CD8-positive, alpha-beta memory T cell (primary cell): ENCODE measurements around the gene EPHA1. TPM values are rescaled to one million over a fixed set of nuclear protein-coding genes. Genes with fewer than 3 reads are reported as not detected.
A peak's percentile ranks its signal among the peaks of the same experiment; 100 is the strongest.
"Not testable (repeated sequence)": the region's sequence is repeated elsewhere in the genome, so short reads cannot be mapped to it uniquely, and the experiment has no call there.

Experiments
- CTCF ChIA-PET: fragments of 350-600 bp; sonication (Branson Sonifier 250); formaldehyde crosslinking; loops from one replicate; lab custom pipeline; 2021; ENCODE audit warnings: antibody characterized with exemption; lab: Charles Lee
- POLR2A ChIA-PET: fragments of 350-600 bp; sonication (Branson Sonifier 250); formaldehyde crosslinking; loops from one replicate; lab custom pipeline; 2021; ENCODE audit warnings: antibody characterized with exemption; lab: Charles Lee
- DNase-seq, 5 donors: peaks; one replicate each; pipeline versions ENCODE4 v3.0.0 to v3.0.0-alpha.2; 2020 to 2022; ENCODE audit warnings: mixed read lengths in 1 of 5
- H3K27ac ChIP-seq: one replicate; pipeline ENCODE4 v1.7.0; 2013; ENCODE audit warnings: low read depth, mild to moderate bottlenecking, low read length, moderate library complexity
- H3K27me3 ChIP-seq: 2 replicates; pipeline ENCODE4 v1.7.0; 2013; ENCODE audit warnings: low read length, mild to moderate bottlenecking; ENCODE audit not compliant: insufficient read depth, poor library complexity, severe bottlenecking
- H3K36me3 ChIP-seq: 2 replicates; pipeline ENCODE4 v1.7.0; 2013; ENCODE audit warnings: mild to moderate bottlenecking, low read length, moderate library complexity; ENCODE audit not compliant: insufficient read depth
- H3K4me1 ChIP-seq: 2 replicates; pipeline ENCODE4 v1.7.0; 2013; ENCODE audit warnings: mild to moderate bottlenecking, low read length, moderate library complexity; ENCODE audit not compliant: insufficient read depth
- H3K4me3 ChIP-seq: 2 replicates; pipeline ENCODE4 v1.7.0; 2013; ENCODE audit warnings: mild to moderate bottlenecking, low read length
- H3K9me3 ChIP-seq: 2 replicates; pipeline ENCODE4 v1.7.0; 2013; ENCODE audit warnings: mild to moderate bottlenecking, low read length
- H3K27ac Mint-ChIP-seq, 8 donors: one replicate each; pipeline ENCODE4 v1.8.0; 2020 to 2021; ENCODE audit warnings: mixed read lengths in 8 of 8, mild to moderate bottlenecking in 6 of 8, inconsistent platforms in 3 of 8, moderate library complexity in 3 of 8
- H3K27me3 Mint-ChIP-seq, 2 donors: one replicate each; pipeline ENCODE4 v1.8.0; 2020 to 2021; ENCODE audit warnings: mixed read lengths in 2 of 2, mild to moderate bottlenecking in 1 of 2, moderate library complexity in 1 of 2
- H3K36me3 Mint-ChIP-seq, 3 donors: one replicate each; pipeline ENCODE4 v1.8.0; 2020 to 2021; ENCODE audit warnings: mixed read lengths in 3 of 3, inconsistent platforms in 1 of 3, mild to moderate bottlenecking in 1 of 3
- H3K4me1 Mint-ChIP-seq, 3 donors: one replicate each; pipeline ENCODE4 v1.8.0; 2020 to 2021; ENCODE audit warnings: mixed read lengths in 3 of 3, inconsistent platforms in 1 of 3, mild to moderate bottlenecking in 1 of 3
- H3K4me3 Mint-ChIP-seq, 7 donors: one replicate each; pipeline ENCODE4 v1.8.0; 2020 to 2021; ENCODE audit warnings: mixed read lengths in 7 of 7, mild to moderate bottlenecking in 6 of 7, moderate library complexity in 4 of 7, inconsistent platforms in 2 of 7
- H3K9me3 Mint-ChIP-seq, 5 donors: one replicate each; pipeline ENCODE4 v1.8.0; 2020 to 2022; ENCODE audit warnings: mixed read lengths in 5 of 5, mild to moderate bottlenecking in 3 of 5, moderate library complexity in 2 of 5, inconsistent platforms in 1 of 5
- polyA plus RNA-seq: library from polyadenylated mRNA; unstranded; fragments of 300-500 nt; fragmentation: Illumina TruSeq; gene quantifications from one replicate; pipeline ENCODE4 v1.2.3, GENCODE V29; 2021
- total RNA-seq, 2 experiments: library from RNA; stranded (reverse); gene quantifications; one replicate each; pipeline ENCODE4 v1.2.3, GENCODE V29; 2021

Gene EPHA1
- total and polyA plus RNA-seq, 3 experiments from 2014 or later: 2.8 to 4.6 (median 3.1) TPM

DNA sequence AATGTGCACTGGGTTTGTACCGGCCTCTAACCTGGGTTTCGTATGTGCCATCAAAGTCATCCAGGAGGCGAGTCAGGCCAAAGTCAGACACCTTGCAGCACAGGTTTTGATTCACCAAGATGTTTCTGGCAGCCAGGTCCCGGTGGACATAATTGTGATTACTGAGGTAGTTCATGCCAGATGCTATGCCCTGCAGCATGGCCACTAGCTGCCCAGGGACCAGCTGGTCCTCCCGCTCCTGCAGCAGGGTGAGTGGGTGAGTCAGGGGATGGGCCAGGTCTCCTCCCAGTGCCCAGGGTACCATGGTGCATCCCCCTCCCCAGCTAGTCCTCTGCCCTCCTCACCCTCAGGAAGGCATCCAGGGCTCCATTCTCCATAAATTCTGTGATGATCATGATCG lies 13.9 kb downstream of the EPHA1 start:
- Mint-ChIP-seq H3K4me1 (peaks cover 17 to 21% (median 20%) of the 10 kb centered on the region in 3 donors), H3K4me3 (no peak overlapping the region), H3K9me3 (no peaks in the 10 kb centered on the region), H3K36me3 (peaks cover 0 to 76% (median 7%) of the 10 kb centered on the region in 3 donors), H3K27ac (peak overlapping the region in 4 of 8 donors; percentile 5 to 40 (median 14)), H3K27me3 (no peaks in the 10 kb centered on the region)
- no peaks in the 10 kb centered on the region for H3K4me1 ChIP-seq
- ChIA-PET POLR2A (interaction anchor here (1.2 to 3.7 kb wide), 2 partner anchors 9 to 13 kb away, joined by 5 to 21 read pairs; partner anchors contain the start of gene EPHA1), CTCF (interaction anchor here (2.8 kb wide), 1 partner anchor 14 kb away, joined by 10 read pairs; no protein-coding TSS in a partner anchor)
- no peaks in the 10 kb centered on the region for H3K9me3 ChIP-seq
- H3K4me3 ChIP-seq: no peak overlapping the region
- H3K27ac ChIP-seq: no peak overlapping the region
- no peak for DNase-seq
- no peaks in the 10 kb centered on the region for H3K27me3 ChIP-seq
- peaks cover 20% of the 10 kb centered on the region for H3K36me3 ChIP-seq

DNA sequence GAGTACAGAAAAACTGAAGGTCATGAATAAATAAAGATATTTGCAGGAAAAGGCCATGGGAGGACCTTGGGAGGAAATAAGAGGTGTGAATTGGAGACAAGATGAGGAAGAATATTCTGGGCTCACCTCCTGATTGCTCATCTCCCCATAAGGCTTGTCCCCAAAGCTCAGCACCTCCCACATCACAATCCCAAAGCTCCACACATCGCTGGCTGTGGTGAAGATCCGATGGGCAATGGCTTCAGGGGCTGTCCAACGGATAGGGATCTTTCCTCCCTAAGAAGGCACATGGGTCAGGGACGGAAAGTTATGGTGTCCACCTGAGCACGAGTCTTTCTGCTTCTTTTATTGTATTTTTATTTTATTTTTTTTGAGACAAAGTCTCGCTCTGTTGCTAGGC lies 14.6 kb downstream of the EPHA1 start:
- Mint-ChIP-seq H3K4me1 (peaks cover 17 to 28% (median 22%) of the 10 kb centered on the region in 3 donors), H3K4me3 (no peak overlapping the region), H3K9me3 (no peaks in the 10 kb centered on the region), H3K27me3 (no peaks in the 10 kb centered on the region), H3K27ac (peak overlapping the region in 1 of 8 donors; percentile 68), H3K36me3 (peaks cover 0 to 78% (median 7%) of the 10 kb centered on the region in 3 donors)
- no peaks in the 10 kb centered on the region for H3K4me1 ChIP-seq
- POLR2A ChIA-PET: interaction anchor here (2.6 kb wide), 1 partner anchor 14 kb away, joined by 7 read pairs; the partner anchor contains the start of gene EPHA1
- CTCF ChIA-PET: interaction anchor here (1.1 to 2.8 kb wide), 4 partner anchors 10 to 14 kb away, joined by 6 to 13 read pairs (median 10); partner anchors contain the start of gene EPHA1
- H3K4me3 ChIP-seq: no peak overlapping the region
- no peak for DNase-seq
- no peak overlapping the region for H3K27ac ChIP-seq
- H3K27me3 ChIP-seq: no peaks in the 10 kb centered on the region
- no peaks in the 10 kb centered on the region for H3K9me3 ChIP-seq
- H3K36me3 ChIP-seq: peaks cover 26% of the 10 kb centered on the region

DNA sequence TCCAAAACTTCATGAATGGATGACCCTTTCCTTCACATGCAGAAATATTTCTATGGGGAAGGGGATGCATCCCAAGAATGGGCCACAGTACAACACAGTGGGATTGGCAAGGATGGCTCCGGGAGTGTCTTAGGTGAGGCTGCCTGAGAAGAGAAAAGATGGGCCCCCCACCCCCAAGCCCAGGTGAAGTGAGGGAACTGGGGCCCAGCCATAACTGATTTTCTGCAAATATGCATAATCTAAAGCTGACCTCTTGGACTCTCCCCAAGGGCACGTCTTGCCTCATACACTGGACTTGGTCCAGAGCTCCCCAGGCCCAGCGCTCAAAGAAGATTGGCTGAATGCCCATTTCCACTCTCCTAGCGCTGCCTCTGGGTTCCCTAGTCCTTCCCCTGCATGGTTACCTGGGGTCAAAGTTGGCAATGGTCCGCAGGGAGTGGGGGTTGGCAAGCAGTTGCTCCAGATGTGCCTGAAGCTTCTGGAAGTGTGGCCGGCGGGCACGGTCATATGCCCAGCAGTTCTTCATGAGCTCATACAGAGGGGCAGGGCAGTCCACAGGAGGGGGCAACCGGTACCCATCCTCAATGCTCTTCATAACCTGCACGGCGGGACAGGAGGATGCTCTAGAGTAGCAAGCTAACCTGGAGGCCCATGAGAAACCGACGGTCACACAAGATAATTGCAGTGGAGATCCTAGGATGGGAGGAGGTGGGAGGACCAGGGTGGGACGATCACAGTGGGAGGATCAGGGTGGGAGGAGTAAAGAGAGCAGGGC lies 15.2 kb downstream of the EPHA1 start:
- peaks cover 17 to 32% (median 22%) of the 10 kb centered on the region in 3 donors for H3K4me1 Mint-ChIP-seq
- peaks cover 0 to 77% (median 7%) of the 10 kb centered on the region in 3 donors for H3K36me3 Mint-ChIP-seq
- H3K36me3 ChIP-seq: peaks cover 26% of the 10 kb centered on the region
- DNase-seq: no peak
- no peak overlapping the region for H3K27ac ChIP-seq
- H3K27me3 Mint-ChIP-seq: no peaks in the 10 kb centered on the region
- H3K27ac Mint-ChIP-seq: peak overlapping the region in 2 of 8 donors; percentile 55 to 68
- H3K4me1 ChIP-seq: no peaks in the 10 kb centered on the region
- H3K4me3 ChIP-seq: no peak overlapping the region
- no peaks in the 10 kb centered on the region for H3K9me3 Mint-ChIP-seq
- POLR2A ChIA-PET: interaction anchor here (2.6 kb wide), 1 partner anchor 14 kb away, joined by 7 read pairs; the partner anchor contains the start of gene EPHA1
- CTCF ChIA-PET: interaction anchor here (1.1 to 3.3 kb wide), 5 partner anchors 9 to 153 kb away, joined by 6 to 18 read pairs (median 9); partner anchors contain the start of gene EPHA1
- no peak overlapping the region for H3K4me3 Mint-ChIP-seq
- H3K27me3 ChIP-seq: no peaks in the 10 kb centered on the region
- H3K9me3 ChIP-seq: no peaks in the 10 kb centered on the region

GRCh38 chr7:143392875-143393266 lies 15.8 kb downstream of the EPHA1 start:
- Mint-ChIP-seq H3K9me3 (no peaks in the 10 kb centered on the region), H3K4me3 (no peak overlapping the region), H3K4me1 (peaks cover 17 to 32% (median 22%) of the 10 kb centered on the region in 3 donors), H3K36me3 (peaks cover 0 to 79% (median 7%) of the 10 kb centered on the region in 3 donors), H3K27me3 (no peaks in the 10 kb centered on the region), H3K27ac (peak overlapping the region in 1 of 8 donors; percentile 55)
- DNase-seq: no peak
- H3K27me3 ChIP-seq: no peaks in the 10 kb centered on the region
- H3K9me3 ChIP-seq: no peaks in the 10 kb centered on the region
- peaks cover 26% of the 10 kb centered on the region for H3K36me3 ChIP-seq
- no peak overlapping the region for H3K27ac ChIP-seq
- no peaks in the 10 kb centered on the region for H3K4me1 ChIP-seq
- H3K4me3 ChIP-seq: no peak overlapping the region
- POLR2A ChIA-PET: interaction anchor here (0.6 to 2.6 kb wide), 3 partner anchors 13 to 30 kb away, joined by 4 to 7 read pairs (median 6); partner anchors contain the start of gene EPHA1
- CTCF ChIA-PET: interaction anchor here (2.0 to 3.3 kb wide), 4 partner anchors 11 to 152 kb away, joined by 7 to 18 read pairs (median 11); partner anchors contain the start of gene EPHA1

- H3K27me3 ChIP-seq, H3K9me3 ChIP-seq, H3K9me3 Mint-ChIP-seq, H3K27ac ChIP-seq, DNase-seq, H3K4me3 Mint-ChIP-seq, H3K4me1 ChIP-seq, H3K4me3 ChIP-seq, H3K27me3 Mint-ChIP-seq: not testable (repeated sequence)
- ChIA-PET POLR2A (interaction anchor here (0.6 to 2.6 kb wide), 3 partner anchors 13 to 30 kb away, joined by 4 to 7 read pairs (median 6); partner anchors contain the start of gene EPHA1), CTCF (interaction anchor here (2.0 to 3.3 kb wide), 4 partner anchors 12 to 152 kb away, joined by 7 to 18 read pairs (median 11); partner anchors contain the start of gene EPHA1)
- H3K36me3 ChIP-seq: peaks cover 26% of the 10 kb centered on the region
- Mint-ChIP-seq H3K4me1 (peaks cover 17 to 36% (median 22%) of the 10 kb centered on the region in 3 donors), H3K27ac (peak overlapping the region in 1 of 8 donors; percentile 23), H3K36me3 (peaks cover 0 to 78% (median 5%) of the 10 kb centered on the region in 3 donors)
These were observed 16.2 kb downstream of the EPHA1 start for GRCh38 chr7:143392427-143392826.

GRCh38 chr7:143391462-143392404 lies 16.9 kb downstream of the EPHA1 start:
- Histone ChIP-seq H3K4me1 (peaks cover 5% of the 10 kb centered on the region), H3K36me3 (peaks cover 33% of the 10 kb centered on the region), H3K4me3 (no peak overlapping the region), H3K9me3 (no peaks in the 10 kb centered on the region), H3K27ac (no peak overlapping the region), H3K27me3 (no peaks in the 10 kb centered on the region)
- peaks cover 0 to 74% (median 5%) of the 10 kb centered on the region in 3 donors for H3K36me3 Mint-ChIP-seq
- ChIA-PET POLR2A (interaction anchor here (1.0 to 2.6 kb wide), 2 partner anchors 12 to 16 kb away, joined by 6 to 7 read pairs; partner anchors contain the start of gene EPHA1), CTCF (interaction anchor here (1.5 to 3.3 kb wide), 5 partner anchors 12 to 151 kb away, joined by 4 to 18 read pairs (median 9); partner anchors contain the start of gene EPHA1)
- H3K4me3 Mint-ChIP-seq: no peak overlapping the region
- H3K4me1 Mint-ChIP-seq: peaks cover 17 to 36% (median 22%) of the 10 kb centered on the region in 3 donors
- no peaks in the 10 kb centered on the region for H3K9me3 Mint-ChIP-seq
- H3K27ac Mint-ChIP-seq: peak overlapping the region in 4 of 8 donors; percentile 15 to 84 (median 23)
- no peaks in the 10 kb centered on the region for H3K27me3 Mint-ChIP-seq
- no peak for DNase-seq

GRCh38 chr7:143390773-143391317 lies 17.8 kb downstream of the EPHA1 start:
- no peak overlapping the region for H3K27ac Mint-ChIP-seq
- peaks cover 17 to 36% (median 22%) of the 10 kb centered on the region in 3 donors for H3K4me1 Mint-ChIP-seq
- H3K4me1 ChIP-seq: peaks cover 13% of the 10 kb centered on the region
- H3K27me3 Mint-ChIP-seq: no peaks in the 10 kb centered on the region
- no peaks in the 10 kb centered on the region for H3K9me3 Mint-ChIP-seq
- DNase-seq: no peak
- CTCF ChIA-PET: interaction anchor here (1.5 to 3.3 kb wide), 3 partner anchors 11 to 19 kb away, joined by 4 to 18 read pairs (median 9); no protein-coding TSS in a partner anchor
- peaks cover 34% of the 10 kb centered on the region for H3K36me3 ChIP-seq
- POLR2A ChIA-PET: interaction anchor here (1.3 kb wide), 1 partner anchor 16 kb away, joined by 5 read pairs; no protein-coding TSS in a partner anchor
- no peak overlapping the region for H3K4me3 ChIP-seq
- no peaks in the 10 kb centered on the region for H3K27me3 ChIP-seq
- no peaks in the 10 kb centered on the region for H3K9me3 ChIP-seq
- peaks cover 0 to 71% (median 5%) of the 10 kb centered on the region in 3 donors for H3K36me3 Mint-ChIP-seq
- H3K27ac ChIP-seq: no peak overlapping the region
- no peak overlapping the region for H3K4me3 Mint-ChIP-seq
